DND-41 (cell line): ENCODE results near the gene GGA2.

Experiments
- EZH2 ChIP-seq: IDR thresholded peaks from 3 replicates; pipeline ENCODE4 v1.6.1; 2012; ENCODE audit warnings: borderline replicate concordance, low read depth, mild to moderate bottlenecking, moderate library complexity, low read length, inconsistent platforms; ENCODE audit not compliant: severe bottlenecking
- TF ChIP-seq, protein P1 (sequence below): IDR thresholded peaks from 2 replicates; pipeline ENCODE4 v1.5.1; 2012; ENCODE audit warnings: borderline replicate concordance, low read length, moderate library complexity, mild to moderate bottlenecking; ENCODE audit not compliant: poor library complexity, severe bottlenecking; ENCODE audit errors: extremely low read depth

GRCh38 chr16:23498863-23499262 lies 11.4 kb downstream of the GGA2 start:
- TF ChIP-seq, protein P1, sequence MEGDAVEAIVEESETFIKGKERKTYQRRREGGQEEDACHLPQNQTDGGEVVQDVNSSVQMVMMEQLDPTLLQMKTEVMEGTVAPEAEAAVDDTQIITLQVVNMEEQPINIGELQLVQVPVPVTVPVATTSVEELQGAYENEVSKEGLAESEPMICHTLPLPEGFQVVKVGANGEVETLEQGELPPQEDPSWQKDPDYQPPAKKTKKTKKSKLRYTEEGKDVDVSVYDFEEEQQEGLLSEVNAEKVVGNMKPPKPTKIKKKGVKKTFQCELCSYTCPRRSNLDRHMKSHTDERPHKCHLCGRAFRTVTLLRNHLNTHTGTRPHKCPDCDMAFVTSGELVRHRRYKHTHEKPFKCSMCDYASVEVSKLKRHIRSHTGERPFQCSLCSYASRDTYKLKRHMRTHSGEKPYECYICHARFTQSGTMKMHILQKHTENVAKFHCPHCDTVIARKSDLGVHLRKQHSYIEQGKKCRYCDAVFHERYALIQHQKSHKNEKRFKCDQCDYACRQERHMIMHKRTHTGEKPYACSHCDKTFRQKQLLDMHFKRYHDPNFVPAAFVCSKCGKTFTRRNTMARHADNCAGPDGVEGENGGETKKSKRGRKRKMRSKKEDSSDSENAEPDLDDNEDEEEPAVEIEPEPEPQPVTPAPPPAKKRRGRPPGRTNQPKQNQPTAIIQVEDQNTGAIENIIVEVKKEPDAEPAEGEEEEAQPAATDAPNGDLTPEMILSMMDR, result no peak
- TF ChIP-seq EZH2, result no peak
